ENCODE measurements around the gene NPTX1.
A peak's percentile ranks its signal among the peaks of the same experiment; 100 is the strongest.

The NPTX1 gene, protein sequence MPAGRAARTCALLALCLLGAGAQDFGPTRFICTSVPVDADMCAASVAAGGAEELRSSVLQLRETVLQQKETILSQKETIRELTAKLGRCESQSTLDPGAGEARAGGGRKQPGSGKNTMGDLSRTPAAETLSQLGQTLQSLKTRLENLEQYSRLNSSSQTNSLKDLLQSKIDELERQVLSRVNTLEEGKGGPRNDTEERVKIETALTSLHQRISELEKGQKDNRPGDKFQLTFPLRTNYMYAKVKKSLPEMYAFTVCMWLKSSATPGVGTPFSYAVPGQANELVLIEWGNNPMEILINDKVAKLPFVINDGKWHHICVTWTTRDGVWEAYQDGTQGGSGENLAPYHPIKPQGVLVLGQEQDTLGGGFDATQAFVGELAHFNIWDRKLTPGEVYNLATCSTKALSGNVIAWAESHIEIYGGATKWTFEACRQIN

DNA sequence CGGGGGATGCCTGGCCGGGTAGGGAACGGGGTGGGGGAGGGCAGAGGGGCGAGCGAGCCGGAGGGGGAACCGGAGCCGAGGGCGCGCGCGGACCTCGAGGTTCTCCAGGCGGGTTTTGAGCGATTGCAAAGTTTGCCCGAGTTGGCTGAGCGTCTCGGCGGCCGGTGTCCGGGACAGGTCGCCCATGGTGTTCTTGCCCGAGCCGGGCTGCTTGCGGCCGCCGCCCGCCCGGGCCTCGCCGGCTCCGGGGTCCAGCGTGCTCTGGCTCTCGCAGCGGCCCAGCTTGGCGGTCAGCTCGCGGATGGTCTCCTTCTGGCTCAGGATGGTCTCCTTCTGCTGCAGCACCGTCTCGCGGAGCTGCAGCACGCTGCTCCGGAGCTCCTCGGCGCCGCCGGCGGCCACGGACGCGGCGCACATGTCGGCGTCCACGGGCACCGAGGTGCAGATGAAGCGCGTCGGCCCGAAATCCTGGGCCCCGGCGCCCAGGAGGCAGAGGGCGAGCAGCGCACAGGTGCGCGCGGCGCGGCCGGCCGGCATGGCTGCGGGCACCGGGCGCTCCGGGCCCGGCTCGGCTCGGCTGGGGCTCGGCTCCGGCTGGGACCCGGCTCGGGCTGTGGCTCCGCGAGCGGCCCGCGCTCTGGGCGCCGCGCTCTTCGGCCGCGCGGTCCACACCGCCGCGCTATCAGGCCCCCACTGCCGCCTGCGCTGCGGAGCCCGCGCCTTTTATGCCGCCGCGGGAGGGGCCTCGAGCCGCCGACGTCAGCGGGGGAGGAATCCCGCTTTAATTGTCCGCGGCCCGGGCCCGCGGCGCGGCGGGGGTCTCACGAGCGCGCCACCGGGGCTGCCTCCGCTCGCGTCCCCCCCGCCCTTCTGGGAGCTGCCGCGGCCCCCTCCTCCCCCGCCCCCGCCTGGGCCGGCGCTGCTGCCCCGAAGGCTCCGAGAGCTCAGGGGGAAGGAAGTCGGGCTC is at the start of gene NPTX1:
Gene NPTX1 (minus strand): TSS at position 698 of the 967 bp plus-strand sequence. CDS start 161 bp downstream, at position 537.
- DNase-seq (ENCODE audit: low read depth) = no peak

DNA sequence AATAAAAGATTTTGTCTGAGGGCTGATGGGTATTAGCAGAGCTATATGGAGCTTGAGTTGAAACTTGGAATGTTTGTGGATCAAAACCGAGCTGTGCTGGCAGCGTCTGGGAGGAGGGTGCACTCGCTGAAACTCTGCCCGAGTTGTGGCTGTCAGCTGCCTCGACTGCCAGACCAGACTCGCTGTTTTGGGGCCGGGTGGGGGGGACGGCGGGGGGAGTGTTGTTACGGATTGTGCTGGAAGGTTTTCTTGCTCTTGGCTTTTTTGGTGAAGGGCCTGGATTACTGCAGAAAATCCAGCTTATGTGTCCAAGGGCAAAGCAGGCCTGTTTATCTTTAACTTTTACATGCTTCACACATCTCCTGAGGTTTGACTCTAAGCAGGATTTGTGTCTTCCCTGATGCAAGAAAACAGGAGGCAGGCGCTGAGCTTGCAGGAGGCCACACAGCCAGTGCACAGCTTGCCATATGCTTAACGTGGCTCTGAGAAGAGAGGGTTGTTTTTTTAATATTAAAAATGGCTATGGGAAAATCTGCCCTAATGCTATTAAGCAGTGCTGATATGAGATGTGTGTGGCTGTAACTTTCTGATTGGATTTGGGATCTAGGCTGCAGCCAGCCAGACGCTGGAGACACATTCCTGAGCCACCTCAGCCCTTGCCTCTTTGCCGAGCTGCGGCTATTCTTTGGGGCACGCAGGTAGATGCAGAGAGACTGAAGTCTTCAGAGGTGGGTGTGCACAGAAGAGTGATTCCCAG is 47.7 kb upstream of the NPTX1 start:
- DNase-seq (ENCODE audit: low read depth) = no peak

DNA sequence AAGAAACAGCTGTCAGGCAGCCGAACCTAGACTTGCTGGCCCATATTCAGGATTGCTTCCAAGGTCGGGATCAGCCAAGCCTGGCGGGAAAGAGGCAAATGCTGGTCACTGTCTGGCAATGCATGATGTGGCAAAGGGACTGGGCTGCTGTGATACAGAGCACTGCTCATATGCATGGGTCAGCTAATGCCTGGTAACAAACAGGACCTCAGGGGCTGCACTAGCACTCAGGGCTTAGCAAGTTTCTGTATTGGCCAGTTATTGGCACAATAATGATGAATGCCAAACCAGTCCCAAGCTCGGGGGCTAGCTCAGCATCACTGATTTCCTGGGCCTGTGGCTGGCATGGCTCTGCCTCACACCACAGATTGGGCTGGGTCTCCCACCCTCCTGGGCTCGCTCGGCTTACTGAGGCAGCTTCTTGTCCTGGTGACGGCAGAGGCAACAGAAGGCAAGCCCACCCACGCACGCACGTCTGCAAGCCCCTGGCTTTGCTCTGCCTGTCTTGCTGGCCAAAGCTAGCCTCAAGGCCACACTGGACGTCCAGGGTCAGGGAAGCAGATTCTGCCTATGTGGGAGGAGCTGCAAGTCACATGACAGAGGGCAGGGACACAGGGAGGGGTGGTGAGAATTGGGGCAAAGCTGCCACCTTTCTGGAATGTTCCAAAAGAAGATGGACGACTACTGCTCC is 46.8 kb upstream of the NPTX1 start:
- DNase-seq (ENCODE audit: low read depth) = no peak

DNA sequence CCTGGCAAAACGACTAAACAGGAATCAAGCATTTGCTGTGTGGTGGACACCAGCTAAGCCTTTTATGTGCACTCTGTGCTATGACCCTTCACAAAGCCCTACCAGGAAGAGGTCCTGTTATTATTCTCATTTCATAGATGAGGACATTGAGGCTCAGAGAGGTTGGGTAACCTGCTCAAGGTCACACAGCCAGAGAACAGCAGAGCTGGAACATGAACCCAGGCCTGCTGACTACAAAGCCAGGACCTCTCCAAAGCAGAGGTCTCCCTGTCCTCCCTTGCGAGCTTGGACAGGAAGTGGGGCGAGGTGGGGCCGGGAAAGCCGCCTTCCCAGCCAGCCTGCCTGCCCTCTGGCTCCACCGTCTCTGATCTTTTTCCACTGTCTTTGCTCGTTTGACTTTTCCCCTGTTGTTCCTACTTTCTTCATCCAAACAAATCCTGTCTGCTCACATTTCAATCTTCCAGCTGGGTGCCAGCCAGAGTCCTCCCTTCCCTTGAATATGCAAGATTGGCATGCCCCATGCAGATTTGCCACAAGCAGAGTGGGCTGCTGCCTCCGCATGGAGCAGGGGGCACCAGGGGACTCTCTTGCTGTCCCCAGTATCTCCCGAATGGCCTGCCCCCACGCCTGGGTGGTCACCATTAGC is 44.5 kb upstream of the NPTX1 start:
- no peak for DNase-seq (ENCODE audit: low read depth)

DNA sequence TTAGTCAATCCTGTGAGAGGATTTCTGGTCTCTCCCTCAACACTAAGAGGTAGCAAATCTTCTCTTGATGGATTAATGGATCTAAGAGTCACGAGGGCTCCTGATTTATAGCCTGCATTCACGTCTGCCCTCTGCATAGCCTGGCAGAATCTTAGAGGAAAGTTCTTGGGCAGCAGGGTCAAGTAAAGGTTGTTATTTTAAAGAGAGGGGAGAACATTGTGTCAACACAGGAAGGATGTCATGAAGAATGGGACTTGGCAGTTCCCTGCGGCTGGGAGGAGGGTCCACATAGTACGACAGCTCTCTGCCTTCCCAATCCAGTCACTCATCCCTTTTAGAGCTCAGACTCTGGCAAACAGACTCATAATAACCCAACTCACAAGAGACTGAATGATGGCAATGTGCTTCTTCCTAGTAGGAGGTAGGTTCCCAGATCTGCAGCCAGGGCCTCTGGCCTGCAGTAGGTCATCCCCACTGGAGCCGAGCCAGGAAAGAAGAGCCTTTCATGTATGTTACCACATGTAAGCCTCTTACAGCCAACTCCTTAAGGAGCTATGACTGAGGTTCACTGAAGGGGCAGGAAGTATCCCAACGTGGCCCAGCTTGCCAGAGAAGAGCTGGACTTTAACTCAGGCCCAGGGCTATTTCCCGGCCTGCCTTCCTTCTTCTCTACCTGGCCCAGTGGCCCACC is 42.8 kb upstream of the NPTX1 start:
- peak; percentile 15 for DNase-seq (ENCODE audit: low read depth)

DNA sequence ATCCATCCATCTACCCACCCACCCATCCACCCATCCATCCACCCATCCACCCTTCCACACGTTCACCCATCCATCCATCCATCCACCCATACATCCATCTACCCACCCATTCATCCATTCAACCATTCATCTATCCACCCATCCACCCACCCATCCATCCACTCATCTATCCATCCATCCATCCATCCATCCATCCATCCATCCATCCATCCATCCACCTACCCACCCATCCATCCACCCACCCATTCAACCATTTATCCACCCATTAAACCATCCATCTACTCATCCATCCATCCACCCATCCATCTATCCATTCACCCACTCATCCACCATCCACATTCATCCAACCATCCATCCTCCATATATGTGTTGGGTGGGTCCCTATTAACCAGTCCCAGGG is 42.0 kb upstream of the NPTX1 start:
- no peak for DNase-seq (ENCODE audit: low read depth)

DNA sequence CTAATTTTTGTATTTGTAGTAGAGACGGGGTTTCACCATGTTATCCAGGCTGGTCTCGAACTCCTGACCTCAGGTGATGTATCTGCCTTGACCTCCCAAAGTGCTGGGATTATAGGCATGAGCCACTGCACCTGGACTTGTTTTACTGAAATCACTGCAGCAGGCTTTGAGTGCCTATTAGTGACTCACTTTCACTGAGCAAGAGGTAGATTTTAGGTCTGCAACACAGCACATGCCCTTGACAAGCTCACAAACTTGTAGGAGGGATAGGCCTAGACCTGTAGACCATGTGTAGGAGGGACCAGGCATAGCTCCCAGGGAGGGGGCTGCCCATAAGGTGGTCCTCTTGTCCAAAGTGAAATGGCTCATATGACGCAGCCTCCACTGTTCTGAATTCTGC is 41.2 kb upstream of the NPTX1 start:
- DNase-seq (ENCODE audit: low read depth) = no peak

DNA sequence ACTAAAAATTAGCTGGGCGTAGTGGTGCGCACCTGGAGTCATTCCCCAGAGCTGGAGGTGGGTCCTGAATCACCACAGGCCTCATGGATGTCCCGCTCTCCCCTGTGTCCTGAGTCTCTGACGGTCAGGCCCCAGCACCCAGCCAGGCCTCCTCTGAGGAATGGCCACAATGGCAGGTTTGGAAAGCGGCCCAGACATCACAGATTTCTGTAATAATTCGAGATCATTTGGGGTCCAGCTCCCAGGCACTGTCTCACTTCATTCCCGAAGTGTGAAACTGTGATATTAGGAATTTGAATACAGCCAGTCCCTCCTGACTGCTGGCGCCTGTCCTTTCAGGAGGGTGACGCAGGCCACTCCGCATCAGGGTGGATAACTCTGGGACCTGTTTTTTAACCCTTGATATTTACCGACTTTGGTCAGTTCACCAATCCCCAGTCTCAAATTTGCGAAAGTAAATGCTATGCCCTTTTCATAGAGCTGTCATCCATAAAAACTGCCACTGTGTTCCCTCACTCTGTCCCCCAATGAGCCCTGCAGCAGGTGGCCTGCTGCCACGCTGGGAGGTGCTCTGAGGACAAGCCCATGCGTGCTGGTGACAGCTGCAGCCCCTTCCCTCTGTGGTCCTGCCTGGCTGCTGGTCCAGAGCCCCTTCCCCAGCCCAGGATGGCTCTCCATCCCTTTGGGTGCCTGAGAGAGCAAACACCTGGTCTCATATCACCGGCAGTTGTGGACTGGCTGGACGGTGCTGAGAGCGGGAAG is 39.9 kb upstream of the NPTX1 start:
- no peak for DNase-seq (ENCODE audit: low read depth)

DNA sequence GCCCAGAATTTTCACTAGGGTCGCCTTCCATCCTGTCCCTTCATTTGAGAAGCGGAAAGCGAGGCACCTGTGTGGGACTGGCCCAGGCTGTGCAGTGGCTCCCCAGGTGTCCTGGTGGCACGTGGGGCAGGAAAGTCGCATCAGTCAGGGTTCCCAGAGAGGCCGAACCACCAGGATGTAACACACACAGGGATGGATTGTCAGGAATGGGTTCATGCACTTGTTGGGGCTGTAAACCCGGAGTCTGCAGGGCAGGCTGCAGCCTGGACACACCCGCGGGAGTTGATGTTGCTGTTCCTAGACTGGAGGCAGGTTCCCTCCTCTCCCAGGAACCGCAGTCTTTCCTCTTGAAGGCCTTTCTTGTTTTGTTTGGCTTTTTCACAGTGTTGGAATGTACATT is 37.5 kb upstream of the NPTX1 start:
- DNase-seq (ENCODE audit: low read depth) = peak; percentile 87

DNA sequence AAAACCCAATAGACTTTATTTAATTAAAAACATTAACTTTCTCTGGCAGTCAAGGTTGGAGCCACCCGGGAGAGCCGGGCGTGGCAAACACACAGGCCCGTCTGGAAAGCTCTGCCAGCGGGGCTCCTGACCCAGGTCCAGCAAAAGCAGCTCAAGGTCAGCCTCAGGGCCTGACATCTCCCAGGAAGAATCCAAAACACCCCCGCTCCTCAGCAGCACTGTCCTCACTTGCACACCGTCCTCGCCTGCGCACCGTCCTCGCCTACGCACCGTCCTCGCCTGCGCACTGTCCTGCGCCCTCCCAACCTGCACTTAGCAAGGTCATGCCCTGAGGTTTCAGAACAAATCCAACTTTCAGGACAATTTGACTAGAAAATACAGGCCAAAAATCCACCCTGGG is 36.8 kb upstream of the NPTX1 start:
- DNase-seq (ENCODE audit: low read depth) = no peak

DNA sequence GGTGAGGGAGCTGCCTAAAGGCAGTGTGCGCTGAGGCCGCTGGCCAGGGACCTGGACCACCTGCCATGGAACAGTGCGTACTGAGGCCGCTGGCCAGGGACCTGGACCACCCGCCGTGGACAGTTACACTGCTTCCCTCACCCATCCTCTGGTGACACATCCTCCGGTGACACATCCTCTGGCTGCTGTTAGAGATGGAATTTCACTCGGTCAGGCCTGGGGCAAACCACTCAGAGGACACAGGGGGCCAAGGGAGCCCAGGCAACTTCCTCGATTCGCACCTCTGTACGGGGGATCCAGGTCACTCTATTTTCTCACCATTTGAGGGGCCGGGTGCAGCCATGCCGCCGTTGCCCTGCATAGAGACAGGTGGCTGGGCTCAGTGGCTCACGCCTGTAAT is 35.8 kb upstream of the NPTX1 start:
- peak; percentile 82 for DNase-seq (ENCODE audit: low read depth)

DNA sequence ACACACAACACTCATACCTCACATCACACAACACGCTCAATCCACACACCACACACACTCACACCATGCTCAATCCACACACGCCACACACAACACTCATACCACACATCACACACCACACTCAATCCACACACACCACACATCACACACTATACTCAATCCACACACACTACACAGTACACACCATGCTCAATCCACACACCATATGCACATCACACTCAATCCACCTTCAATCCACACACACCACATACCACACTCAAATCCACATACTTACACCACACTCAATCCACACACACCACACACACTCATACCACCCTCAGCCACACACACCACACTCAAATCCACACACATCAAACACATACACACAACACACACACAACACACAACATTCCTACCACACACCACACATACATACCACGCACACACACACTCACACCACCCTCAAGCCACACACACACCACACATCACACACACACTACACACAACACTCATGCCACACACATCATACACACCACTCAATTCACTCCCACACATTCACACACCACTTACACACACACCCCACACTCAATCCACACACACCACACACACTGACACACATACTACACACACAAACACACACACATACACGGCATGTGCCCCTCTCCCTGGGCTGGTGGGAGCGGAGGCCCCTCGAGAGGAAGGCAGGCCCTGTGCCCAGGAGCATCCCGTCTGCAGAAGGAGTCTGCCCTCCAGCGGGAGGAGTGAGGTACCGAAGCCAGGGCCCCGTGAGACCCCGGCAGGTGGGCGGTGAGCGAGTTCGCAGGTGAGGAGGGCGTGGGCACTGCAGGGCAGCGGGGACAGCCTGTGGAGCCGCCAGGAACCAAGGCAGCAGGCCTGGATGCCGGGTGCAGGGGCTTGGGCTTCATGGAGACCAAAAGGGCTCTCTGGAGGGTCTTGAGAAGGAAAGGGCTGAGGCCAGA is 35.1 kb upstream of the NPTX1 start:
- no peak for DNase-seq (ENCODE audit: low read depth)

DNA sequence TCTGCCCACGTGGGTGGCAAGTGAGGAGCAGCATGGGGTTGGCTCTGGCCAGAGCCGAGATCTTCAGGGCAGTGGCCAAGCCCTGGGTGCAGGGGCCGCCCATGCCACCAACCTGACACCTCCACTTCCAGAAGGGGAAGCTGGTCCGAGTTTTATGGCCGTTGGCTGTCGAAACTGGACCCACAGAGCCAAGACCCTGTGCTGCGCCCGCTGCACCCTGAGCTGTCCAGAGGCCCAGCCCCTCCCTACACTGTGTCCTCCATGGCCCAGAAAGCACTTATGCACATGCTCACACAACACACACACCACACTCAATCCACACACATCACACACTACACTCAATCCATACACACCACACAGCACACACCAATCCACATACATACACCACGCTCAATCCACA is 34.4 kb upstream of the NPTX1 start:
- no peak for DNase-seq (ENCODE audit: low read depth)

DNA sequence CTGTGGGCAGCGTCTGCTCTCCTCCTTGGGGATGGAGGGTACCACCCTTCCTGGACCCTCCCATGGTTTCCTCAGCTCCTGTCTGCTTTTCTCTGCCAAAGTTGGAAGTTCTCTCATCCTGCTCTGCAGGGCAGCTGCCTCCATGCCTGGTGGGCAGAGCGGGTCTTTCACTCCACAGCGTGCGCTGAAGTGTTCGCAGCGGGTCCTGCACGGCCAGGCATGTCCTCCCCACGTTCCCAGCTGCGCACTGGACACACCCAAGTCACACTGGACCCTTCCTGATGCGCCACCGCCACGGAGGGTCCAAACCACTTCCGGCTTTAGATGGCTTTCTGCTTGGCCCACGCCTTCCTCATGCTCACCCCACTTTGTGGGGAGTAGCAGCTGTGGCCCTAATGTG is 33.7 kb upstream of the NPTX1 start:
- no peak for DNase-seq (ENCODE audit: low read depth)

DNA sequence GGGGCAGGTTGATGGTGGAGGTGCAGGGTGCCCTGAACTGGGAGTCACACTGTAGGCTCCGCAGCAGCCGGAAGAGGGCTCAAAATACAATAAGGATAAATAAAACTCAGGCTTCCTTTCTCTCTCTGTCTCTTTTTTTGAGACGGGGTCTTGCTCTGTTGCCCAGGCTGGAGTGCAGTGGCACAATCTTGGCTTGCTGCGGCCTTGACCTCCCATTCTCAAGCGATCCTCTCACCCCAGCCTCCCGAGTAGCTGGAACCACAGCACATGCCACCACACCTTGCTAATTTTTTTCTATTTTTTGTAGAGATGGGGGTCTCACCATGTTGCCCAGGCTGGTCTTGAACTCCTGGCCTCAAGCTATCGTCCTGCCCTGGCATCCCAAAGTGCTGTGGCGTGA is 32.9 kb upstream of the NPTX1 start:
- no peak for DNase-seq (ENCODE audit: low read depth)

DNA sequence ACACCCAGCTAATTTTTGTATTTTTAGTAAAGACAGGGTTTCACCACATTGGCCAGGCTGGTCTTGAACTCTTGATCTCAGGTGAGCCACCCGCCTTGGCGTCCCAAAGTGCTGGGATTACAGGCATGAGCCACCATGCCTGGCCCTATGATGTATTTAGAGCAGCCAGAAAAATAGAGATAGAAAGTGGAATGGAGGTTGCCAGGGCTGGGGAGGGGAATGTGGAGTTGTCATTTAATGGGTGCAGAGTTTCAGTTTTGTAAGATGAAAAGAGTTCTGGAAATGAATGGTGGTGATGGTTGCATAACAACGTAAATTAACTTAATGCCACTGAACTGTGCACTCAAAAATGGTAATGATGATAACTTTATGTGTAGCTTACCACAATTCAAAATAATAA is 31.6 kb upstream of the NPTX1 start:
- no peak for DNase-seq (ENCODE audit: low read depth)

DNA sequence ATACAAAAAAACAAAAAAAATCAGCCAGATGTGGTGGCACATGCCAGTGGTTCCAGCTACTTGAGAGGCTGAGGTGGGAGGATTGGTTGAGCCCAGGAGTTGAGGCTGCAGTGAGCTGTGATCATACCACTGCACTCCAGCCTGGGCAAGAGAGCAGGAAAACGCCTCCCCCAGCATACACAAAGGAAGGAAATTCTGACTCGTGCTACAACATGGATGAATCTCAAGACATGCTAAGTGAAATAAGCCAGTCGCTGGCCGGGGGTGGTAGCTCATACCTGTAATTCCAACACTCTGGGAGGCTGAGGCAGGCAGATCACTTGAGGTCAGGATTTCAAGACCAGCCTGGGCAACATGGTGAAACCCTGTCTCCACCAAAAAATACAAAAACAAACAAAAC is 30.8 kb upstream of the NPTX1 start:
- DNase-seq (ENCODE audit: low read depth) = peak; percentile 49

DNA sequence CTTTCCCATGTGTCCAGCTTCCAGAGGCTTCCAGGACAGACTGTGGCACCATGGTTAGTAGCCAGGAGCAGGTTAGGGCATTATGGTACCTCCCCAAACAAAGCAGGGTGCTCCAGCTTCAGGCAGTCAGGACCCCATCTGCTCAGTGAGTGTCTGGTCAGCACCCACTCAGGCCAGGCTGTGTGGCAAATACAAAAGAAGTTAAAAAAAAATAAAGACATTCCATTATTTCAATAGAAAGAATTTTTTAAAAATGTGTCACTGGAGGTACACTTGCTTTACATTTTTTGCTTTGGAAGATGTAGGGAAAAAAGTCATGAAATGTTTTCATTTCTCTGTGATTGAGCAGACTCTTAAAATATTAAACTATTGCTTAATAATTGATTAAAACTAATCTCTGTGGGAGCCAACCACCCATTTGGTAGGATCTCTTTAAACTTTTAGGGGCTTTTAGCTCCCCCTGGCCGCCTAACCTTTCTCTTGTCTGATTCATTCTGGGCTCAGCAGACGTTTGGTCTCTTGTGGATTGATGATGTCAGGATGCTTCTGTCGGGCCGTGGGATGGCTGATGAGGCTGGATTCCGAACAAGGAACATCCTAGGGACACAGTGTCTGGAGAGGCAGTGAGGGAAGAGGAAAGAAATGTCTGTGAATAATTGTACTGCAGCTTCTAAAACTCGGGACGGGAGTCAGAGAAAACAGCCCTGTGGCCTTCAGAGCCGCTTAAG is 28.4 kb upstream of the NPTX1 start:
- DNase-seq (ENCODE audit: low read depth) = peak; percentile 81
